Measurements from ENCODE around the gene STOX2. TPM values are rescaled to one million over a fixed set of nuclear protein-coding genes. Genes with fewer than 3 reads are reported as not detected.

The STOX2 gene
- polyA plus RNA-seq, 4 donors: 8.8 to 11.4 (median 10.0) TPM

DNA sequence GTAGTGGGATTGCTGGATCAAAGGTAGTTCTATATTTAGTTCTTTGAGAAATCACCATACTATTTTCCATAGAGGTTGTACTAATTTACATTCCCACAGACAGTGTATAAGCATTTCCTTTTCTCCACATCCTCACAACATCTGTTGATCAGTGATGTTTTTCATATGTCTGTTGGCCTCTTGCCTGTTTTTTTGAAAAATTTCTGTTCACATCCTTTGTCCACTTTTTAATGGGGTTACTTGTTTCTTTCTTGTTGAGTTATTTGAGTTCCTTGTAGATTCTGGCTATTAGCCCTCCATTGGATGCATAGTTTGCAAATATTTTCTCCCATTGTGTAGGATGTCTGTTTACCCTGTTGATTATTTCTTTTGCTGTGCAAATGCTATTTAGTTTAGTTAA, 72.6 kb downstream of the STOX2 start:
- DNase-seq (ENCODE audit: low read depth in 4 of 4, low spot score in 3 of 4): no peak

DNA sequence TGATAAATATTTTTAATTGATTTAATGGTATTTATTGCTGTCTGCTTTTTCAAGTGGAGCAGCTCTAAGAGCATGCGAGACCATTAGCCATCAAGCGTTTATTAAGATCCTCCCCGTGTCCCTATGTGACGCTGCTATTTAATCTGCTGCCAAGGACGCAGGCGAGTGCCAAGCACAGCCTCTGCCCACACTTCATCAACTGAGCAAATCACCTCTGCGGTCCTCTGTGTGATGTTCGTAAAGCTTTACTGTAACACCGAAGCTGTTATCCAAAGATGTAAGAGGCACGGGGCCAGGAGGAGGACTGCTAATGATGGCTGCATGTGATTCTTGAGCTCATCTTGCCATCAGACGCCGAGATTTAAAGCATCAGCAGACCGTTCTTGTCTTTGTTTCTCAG, 79.5 kb downstream of the STOX2 start:
- DNase-seq (ENCODE audit: low read depth in 4 of 4, low spot score in 3 of 4): no peak

- DNase-seq (ENCODE audit: low read depth in 4 of 4, low spot score in 3 of 4): no peak
Measured at GRCh38 chr4:183985786-183986185, 80.7 kb downstream of the STOX2 start.

- no peak for DNase-seq (ENCODE audit: low read depth in 4 of 4, low spot score in 3 of 4)
Measured at GRCh38 chr4:183986291-183986970, 81.3 kb downstream of the STOX2 start.

DNA sequence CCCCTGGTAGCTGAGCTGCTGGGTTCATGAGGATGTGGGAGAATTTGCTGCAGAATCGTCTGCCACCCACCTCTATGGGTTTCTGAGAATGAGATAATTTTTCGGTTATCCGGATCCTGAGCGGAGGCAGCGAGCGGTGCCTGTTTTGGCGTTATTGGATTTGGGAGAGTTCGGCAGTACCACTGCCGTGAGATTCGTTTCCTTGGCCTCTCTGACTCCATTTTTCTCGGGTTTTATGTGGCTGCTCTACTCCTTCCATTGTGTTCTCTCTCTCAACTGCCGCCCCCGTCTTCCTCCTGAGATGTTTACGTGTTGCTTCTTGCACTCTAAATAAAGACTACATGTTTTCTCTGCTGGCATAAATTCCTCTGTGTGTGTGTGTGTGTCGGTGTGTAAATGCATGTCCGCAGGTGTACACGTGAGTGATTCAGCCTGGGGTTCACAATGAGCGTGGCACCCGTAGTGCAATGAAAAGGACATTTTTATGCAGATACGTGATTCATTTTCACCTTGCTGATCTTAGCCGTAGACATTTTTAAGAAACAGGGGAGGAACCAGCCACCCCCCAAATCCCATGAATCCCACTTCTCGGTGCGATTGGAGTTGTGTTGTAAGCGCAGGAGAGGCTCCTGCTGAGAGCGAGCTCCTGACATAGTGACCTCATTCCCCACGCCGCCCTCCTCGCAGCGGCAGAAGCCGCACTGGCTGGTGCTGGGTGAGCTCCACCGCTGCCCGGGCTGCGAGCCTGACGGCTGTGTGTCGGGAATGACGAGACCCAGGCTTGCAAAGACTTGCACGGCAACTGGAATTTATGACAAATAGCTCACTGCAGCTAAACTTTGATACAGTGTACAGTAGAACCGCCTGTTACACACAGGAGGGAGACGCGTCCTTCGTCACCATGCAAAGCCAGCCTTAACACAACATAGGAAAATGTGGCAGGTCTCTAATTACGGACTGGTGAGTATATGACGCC, 82.2 kb downstream of the STOX2 start:
- DNase-seq (ENCODE audit: low read depth in 4 of 4, low spot score in 3 of 4): peak in 2 of 4 donors; percentile 30 to 32

- DNase-seq (ENCODE audit: low read depth in 4 of 4, low spot score in 3 of 4): peak in 2 of 4 donors; percentile 46 to 50
Measured at GRCh38 chr4:183987987-183988392, 82.9 kb downstream of the STOX2 start.

GRCh38 chr4:183988874-183989273, 83.8 kb downstream of the STOX2 start:
- DNase-seq (ENCODE audit: low read depth in 4 of 4, low spot score in 3 of 4): no peak

DNA sequence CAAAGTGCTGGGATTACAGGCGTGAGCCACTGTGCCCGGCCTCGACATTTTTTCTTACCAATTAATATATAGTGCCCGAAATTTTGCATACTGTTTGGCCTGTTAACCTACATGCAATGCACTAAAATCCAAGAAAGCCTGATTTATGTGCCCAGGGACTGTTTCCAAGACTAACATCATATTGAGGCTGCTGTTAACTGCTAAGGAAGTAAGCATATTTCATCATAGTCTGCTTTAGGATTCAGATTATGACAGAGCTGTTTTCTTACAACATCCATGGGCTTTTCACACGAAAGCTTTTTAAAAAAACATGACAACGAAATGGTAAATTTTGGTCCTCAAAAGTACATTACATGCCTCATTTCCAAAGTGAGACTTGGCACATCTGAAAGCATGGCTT, 84.4 kb downstream of the STOX2 start:
- peak in 2 of 4 donors; percentile 58 to 68 for DNase-seq (ENCODE audit: low read depth in 4 of 4, low spot score in 3 of 4)

DNA sequence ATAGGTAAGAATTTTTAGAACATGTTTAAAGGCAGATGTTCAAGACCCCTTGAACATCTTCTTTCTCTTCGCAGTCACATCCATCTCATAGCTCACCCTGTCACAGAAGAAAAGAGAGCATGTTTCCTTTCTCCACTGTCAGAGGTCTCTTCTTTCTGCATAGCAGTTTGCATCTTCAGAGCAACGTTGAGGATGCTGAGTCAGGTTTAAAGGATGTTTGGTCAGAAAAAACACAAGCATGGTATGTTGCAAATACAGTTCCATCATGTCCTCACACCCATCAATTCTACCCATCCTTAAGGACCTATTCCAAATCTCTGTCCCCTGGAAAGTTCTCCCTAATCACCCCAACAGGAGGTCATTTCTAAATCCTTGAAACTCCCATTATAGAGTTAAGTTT, 84.8 kb downstream of the STOX2 start:
- DNase-seq (ENCODE audit: low read depth in 4 of 4, low spot score in 3 of 4): no peak

- DNase-seq (ENCODE audit: low read depth in 4 of 4, low spot score in 3 of 4): no peak
Measured at GRCh38 chr4:183993676-183994075, 88.6 kb downstream of the STOX2 start.

- DNase-seq (ENCODE audit: low read depth in 4 of 4, low spot score in 3 of 4): no peak
Measured at GRCh38 chr4:183995570-183995969, 90.5 kb downstream of the STOX2 start.

GRCh38 chr4:183996868-183997267, 91.8 kb downstream of the STOX2 start:
- no peak for DNase-seq (ENCODE audit: low read depth in 4 of 4, low spot score in 3 of 4)

DNA sequence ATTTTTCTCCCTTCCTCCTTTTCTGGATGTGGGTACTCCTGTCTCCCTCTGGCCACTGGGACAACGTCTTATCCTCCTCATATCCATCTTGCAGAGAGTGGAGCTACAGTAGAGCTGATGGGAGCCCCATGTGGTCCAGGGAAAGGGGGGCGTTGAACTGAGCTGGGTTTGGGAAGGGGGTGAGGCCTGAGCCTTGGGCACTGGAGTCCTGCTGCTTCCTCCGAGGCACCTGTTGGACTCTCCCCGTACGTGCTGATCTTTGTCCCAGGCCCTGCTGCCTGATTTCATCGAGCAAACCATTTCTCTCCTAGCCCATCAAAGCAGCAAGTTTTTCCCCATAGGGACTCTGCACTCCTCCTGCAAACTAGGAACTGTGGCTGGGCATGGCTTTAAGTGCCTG, 94.3 kb downstream of the STOX2 start:
- DNase-seq (ENCODE audit: low read depth in 4 of 4, low spot score in 3 of 4): no peak

DNA sequence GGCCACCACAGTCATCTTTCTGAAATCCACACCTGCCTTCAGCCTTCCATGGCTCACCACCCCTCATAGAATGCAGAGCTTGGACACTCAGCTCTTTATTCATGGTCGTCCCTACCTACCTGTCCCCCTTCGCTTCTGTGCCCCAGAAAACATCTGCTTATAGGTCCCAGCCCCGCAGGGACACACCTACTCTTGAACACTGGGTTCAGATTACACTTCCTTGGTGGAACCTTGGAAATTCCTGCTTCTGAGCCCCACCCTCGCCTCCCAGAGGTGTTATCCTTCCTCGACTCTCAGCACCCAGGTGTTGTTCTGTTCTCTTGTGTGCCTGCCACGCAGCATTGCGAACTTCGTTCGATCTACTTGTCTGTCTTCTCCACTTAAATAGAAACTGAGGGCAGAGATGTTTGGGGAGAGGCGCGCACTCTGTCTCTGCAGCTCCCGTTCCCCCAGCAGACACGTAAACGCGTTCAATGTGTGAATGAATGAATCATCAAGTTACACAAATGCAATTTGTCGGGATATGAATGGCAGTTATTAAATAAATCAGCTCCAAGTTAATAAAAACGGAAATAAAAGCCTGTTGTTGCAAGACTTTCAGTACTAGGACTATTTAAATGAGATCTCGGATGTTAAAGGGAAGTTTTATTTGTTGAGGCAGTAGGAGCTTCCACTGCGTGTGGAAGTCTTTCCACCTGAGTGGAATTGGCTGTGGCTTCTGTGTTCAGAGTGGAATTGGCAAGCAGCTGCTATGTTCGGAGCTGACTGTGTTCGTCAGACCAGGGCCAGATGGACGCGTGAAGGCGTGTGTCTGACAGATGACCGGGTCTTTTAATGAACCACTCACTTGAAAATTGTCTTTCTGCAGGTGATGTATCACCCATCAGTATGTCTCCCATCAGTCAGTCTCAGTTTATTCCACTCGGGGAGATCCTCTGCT, 95.6 kb downstream of the STOX2 start:
- no peak for DNase-seq (ENCODE audit: low read depth in 4 of 4, low spot score in 3 of 4)

DNA sequence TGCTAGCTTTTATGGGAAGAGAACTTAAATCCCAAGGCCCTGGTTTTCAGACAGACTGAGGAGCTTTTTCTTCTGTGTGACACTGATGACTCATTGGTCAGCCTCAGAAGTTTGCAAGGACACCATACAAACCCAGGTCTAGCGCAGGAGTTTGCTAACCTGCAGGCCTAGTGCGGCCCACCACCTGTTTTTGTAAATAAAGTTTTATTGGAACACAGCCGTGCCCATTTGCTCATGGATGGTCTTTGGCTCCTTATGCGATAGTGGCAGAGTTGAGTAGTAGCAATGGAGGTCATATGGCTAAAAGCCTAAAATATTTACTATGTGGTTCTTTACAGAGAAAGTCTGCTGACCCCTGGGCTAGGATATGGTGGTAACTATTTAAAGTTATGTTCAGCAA, 98.3 kb downstream of the STOX2 start:
- DNase-seq (ENCODE audit: low read depth in 4 of 4, low spot score in 3 of 4): no peak

DNA sequence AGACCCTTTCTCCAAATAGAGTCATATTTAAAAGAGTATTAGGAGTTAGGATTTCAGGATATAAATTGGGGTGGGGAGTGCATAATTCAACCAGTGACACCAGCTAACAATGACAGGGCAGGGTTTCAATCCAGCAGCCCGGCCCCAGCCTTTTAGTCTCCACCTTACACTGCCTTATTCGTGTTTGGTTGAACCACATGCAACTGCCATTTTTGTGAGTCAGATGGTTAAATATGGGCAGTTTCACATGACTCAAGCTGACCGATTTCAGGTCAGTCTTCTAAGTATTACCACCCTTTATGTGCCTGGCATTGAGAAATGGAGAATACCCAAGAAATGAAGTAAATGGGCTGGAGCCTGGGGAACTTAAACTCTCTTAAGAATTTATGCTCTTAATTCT, 102.8 kb downstream of the STOX2 start:
- no peak for DNase-seq (ENCODE audit: low read depth in 4 of 4, low spot score in 3 of 4)

DNA sequence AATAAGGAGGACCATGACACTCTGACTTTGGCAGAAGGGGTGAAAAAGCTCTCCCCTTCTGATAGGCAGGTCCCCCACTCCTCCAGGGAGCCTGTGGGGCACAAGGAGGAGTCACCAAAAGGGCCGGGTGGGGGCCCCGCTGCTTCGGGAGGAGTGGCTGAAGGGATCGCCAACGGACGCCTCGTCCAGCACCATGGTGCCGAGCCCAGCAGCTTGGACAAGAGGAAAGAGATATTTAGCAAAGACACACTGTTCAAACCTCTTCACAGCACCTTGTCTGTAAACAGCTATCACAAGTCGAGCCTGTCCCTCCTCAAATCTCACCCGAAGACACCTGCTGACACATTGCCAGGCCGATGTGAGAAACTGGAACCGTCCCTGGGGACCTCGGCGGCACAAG, 105.6 kb downstream of the STOX2 start:
- DNase-seq (ENCODE audit: low read depth in 4 of 4, low spot score in 3 of 4): no peak

DNA sequence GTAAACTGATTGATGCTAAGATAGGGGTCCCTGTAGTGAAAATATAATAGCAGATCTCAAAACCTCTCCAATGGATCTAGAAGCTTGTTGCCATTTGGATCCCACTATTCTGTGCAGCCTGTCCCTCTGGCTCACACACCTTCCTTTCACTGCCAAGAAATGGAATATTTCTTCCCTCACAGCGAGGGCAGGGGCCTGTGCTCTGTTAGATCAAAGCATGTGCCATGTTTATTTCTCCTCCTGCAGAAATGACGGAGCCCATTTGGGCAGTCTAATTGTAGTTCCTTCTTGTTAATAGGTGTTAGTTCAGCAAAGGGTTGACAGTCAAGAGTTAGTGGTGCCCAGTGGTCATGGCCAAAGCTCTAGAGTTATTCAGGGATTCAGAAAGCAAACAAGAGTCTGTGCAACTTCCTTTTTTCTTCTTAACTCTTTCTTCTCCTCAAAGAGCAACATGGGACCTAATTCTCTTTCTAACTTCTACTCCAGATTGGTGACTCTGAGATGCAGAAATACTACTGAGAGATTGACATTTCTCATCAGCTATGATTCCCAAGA, 106.8 kb downstream of the STOX2 start:
- DNase-seq (ENCODE audit: low read depth in 4 of 4, low spot score in 3 of 4): no peak

DNA sequence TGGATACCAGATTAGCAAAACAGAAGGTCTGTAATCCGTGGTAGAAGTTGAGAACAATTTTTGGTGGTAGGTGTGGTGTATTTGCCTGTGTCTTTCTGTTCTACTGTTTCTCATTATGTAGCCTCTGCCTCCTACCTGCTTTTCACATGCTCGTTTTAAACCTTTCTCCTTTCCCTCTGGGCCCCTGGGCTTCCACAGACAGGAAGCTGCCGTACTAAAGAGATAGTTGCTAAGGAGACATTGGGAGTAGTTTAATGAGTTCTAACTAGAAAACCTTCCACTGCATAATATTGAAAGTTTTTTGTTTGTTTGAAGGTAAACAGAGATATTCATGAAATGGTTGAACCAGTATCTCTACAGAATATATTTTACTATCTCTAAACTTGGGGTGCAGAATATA, 107.8 kb downstream of the STOX2 start:
- DNase-seq (ENCODE audit: low read depth in 4 of 4, low spot score in 3 of 4): no peak

- no peak for DNase-seq (ENCODE audit: low read depth in 4 of 4, low spot score in 3 of 4)
Measured at GRCh38 chr4:184014301-184014700, 109.2 kb downstream of the STOX2 start.
